B cell (primary cell): ENCODE measurements around the gene GIPC1. TPM values are rescaled to one million over a fixed set of nuclear protein-coding genes. Genes with fewer than 3 reads are reported as not detected.

ENCODE experiments used
- ATAC-seq: fragments of 200-7000 bp; cut with Tn5 transposase; one replicate; pipeline ENCODE4 v1.10.0; 2021; ENCODE audit warnings: low read depth, mild to moderate bottlenecking, moderate number of reproducible peaks, moderate library complexity
- CTCF ChIA-PET: fragments of 350-600 bp; sonication (Branson Sonifier 250); formaldehyde crosslinking; loops from one replicate; lab custom pipeline; 2021; ENCODE audit warnings: antibody characterized with exemption, inconsistent platforms; lab: Charles Lee
- POLR2A ChIA-PET: fragments of 350-600 bp; sonication (Branson Sonifier 250); formaldehyde crosslinking; loops from one replicate; lab custom pipeline; 2021; ENCODE audit warnings: antibody characterized with exemption; lab: Charles Lee
- DNase-seq: peaks from one replicate; pipeline ENCODE4 v3.0.0; 2013
- H2AFZ ChIP-seq: 2 replicates; pipeline ENCODE4 v1.6.1; 2012; ENCODE audit warnings: mild to moderate bottlenecking, low read depth, low read length; ENCODE audit not compliant: insufficient read depth, poor library complexity, severe bottlenecking
- H3K27ac ChIP-seq, 2 donors: 1 replicate in 1 of 2; 2 replicates in 1 of 2; pipeline ENCODE4 v1.5.1; 2012 to 2013; ENCODE audit warnings: low read length in 2 of 2, mild to moderate bottlenecking in 2 of 2, moderate library complexity in 1 of 2
- H3K27me3 ChIP-seq, 4 experiments: fragments of 200-600 bp in 1 of 4; sonication (generic) in 1 of 4; replicated peaks in 1 of 4; 1 replicate in 2 of 4; 2 replicates in 2 of 4; pipeline versions ENCODE4 v1.6.1 to v1.7.0; 2013 to 2016; ENCODE audit warnings: low read length in 3 of 4, mild to moderate bottlenecking in 2 of 4, mixed read lengths in 1 of 4, moderate library complexity in 1 of 4; ENCODE audit not compliant: insufficient read depth in 4 of 4, control insufficient read depth in 3 of 4; ENCODE audit errors: control extremely low read depth in 1 of 4
- H3K36me3 ChIP-seq, 2 experiments: replicated peaks in 1 of 2; 1 replicate in 1 of 2; 2 replicates in 1 of 2; pipeline versions ENCODE4 v1.6.1 to v1.7.1; 2013; ENCODE audit warnings: low read length in 1 of 2; ENCODE audit not compliant: insufficient read depth in 2 of 2, control insufficient read depth in 1 of 2; ENCODE audit errors: control extremely low read depth in 1 of 2, extremely low read depth in 1 of 2
- H3K4me1 ChIP-seq, 2 donors: fragments of 200-600 bp in 1 of 2; sonication (generic) in 1 of 2; 1 replicate in 1 of 2; 2 replicates in 1 of 2; pipeline versions ENCODE4 v1.5.1 to v1.6.1; 2013 to 2017; ENCODE audit warnings: low read length in 2 of 2; ENCODE audit not compliant: control insufficient read depth in 2 of 2, insufficient read depth in 2 of 2
- H3K4me2 ChIP-seq: replicated peaks from 2 replicates; pipeline ENCODE3; 2012; ENCODE audit warnings: mild to moderate bottlenecking, low read depth, low read length; ENCODE audit not compliant: poor library complexity, severe bottlenecking
- H3K4me3 ChIP-seq, 5 experiments: fragments of 200-600 bp in 1 of 5; sonication (generic) in 1 of 5; 1 replicate in 3 of 5; 2 replicates in 2 of 5; pipeline versions ENCODE4 v1.5.1 to v1.7.0; 2011 to 2016; ENCODE audit warnings: low read length in 4 of 5, mild to moderate bottlenecking in 4 of 5, low read depth in 2 of 5, control low read depth in 1 of 5, moderate library complexity in 1 of 5; ENCODE audit not compliant: insufficient read depth in 1 of 5; ENCODE audit errors: control extremely low read depth in 1 of 5, extremely low read depth in 1 of 5
- H3K79me2 ChIP-seq: fragments of 200-600 bp; sonication (generic); one replicate; pipeline ENCODE4 v1.6.0; 2016; ENCODE audit warnings: low read length; ENCODE audit not compliant: control insufficient read depth, insufficient read depth
- H3K9ac ChIP-seq: fragments of 200-600 bp; sonication (generic); 2 replicates; pipeline ENCODE4 v1.6.1; 2017; ENCODE audit warnings: mild to moderate bottlenecking, low read length, moderate library complexity
- H3K9me3 ChIP-seq, 3 donors: one replicate each; pipeline versions ENCODE4 v1.6.1 to v1.7.1; 2013; ENCODE audit warnings: low read length in 2 of 3; ENCODE audit not compliant: control insufficient read depth in 2 of 3, insufficient read depth in 1 of 3; ENCODE audit errors: control extremely low read depth in 1 of 3
- H4K20me1 ChIP-seq: 2 replicates; pipeline ENCODE4 v1.6.0; 2012; ENCODE audit warnings: mild to moderate bottlenecking, low read length; ENCODE audit not compliant: insufficient read depth, control insufficient read depth, poor library complexity, severe bottlenecking
- H3K27ac Mint-ChIP-seq: one replicate; pipeline ENCODE4 v1.8.0; 2021; ENCODE audit warnings: mixed read lengths
- H3K27me3 Mint-ChIP-seq: one replicate; pipeline ENCODE4 v1.8.0; 2021; ENCODE audit warnings: mixed read lengths
- H3K4me1 Mint-ChIP-seq: one replicate; pipeline ENCODE4 v1.8.0; 2021; ENCODE audit warnings: mixed read lengths
- H3K4me3 Mint-ChIP-seq: one replicate; pipeline ENCODE4 v1.8.0; 2021; ENCODE audit warnings: mixed read lengths
- H3K9me3 Mint-ChIP-seq: one replicate; pipeline ENCODE4 v1.8.0; 2022; ENCODE audit warnings: mixed read lengths; ENCODE audit not compliant: insufficient read depth
- EZH2 ChIP-seq: IDR thresholded peaks from 2 replicates; pipeline ENCODE4 v1.6.1; 2012; ENCODE audit warnings: borderline replicate concordance, low read depth, mild to moderate bottlenecking, moderate library complexity, low read length; ENCODE audit not compliant: insufficient read depth, poor library complexity, severe bottlenecking
- WGBS: methylation state at CpG from one replicate; pipeline ENCODE4 v1.1.5; 2013; ENCODE audit warnings: missing lambda C conversion rate; ENCODE audit not compliant: insufficient coverage; 5-methylcytosine and 5-hydroxymethylcytosine counted together
- intact Hi-C: fragments of 100-400 bp; cut with micrococcal nuclease; formaldehyde crosslinking; loops from one replicate; pipeline ENCODE4 v1.10.0; 2022
- polyA plus RNA-seq: library from polyadenylated mRNA; depleted of rRNA; stranded (reverse); fragments of >200 nt; gene quantifications from 2 replicates; pipeline ENCODE4 v1.2.3, GENCODE V29; 2012
- total RNA-seq, 2 donors: library from RNA; stranded (reverse); fragments of 120-200 nt in 1 of 2; gene quantifications; 1 replicate in 1 of 2; 2 replicates in 1 of 2; pipeline versions ENCODE4 v1.2.3 to v1.2.4, GENCODE V29; 2013 to 2022
- TF ChIP-seq, protein P1 (sequence below): fragments of 200-600 bp; IDR thresholded peaks from one replicate; pipeline ENCODE4 v1.8.0; 2022; ENCODE audit warnings: antibody characterized with exemption, mild to moderate bottlenecking

The GIPC1 gene
- total and polyA plus RNA-seq, 2 donors (not counting 1 experiment from before 2014, with no cell fraction given), result 11.3 to 12.0 TPM

DNA sequence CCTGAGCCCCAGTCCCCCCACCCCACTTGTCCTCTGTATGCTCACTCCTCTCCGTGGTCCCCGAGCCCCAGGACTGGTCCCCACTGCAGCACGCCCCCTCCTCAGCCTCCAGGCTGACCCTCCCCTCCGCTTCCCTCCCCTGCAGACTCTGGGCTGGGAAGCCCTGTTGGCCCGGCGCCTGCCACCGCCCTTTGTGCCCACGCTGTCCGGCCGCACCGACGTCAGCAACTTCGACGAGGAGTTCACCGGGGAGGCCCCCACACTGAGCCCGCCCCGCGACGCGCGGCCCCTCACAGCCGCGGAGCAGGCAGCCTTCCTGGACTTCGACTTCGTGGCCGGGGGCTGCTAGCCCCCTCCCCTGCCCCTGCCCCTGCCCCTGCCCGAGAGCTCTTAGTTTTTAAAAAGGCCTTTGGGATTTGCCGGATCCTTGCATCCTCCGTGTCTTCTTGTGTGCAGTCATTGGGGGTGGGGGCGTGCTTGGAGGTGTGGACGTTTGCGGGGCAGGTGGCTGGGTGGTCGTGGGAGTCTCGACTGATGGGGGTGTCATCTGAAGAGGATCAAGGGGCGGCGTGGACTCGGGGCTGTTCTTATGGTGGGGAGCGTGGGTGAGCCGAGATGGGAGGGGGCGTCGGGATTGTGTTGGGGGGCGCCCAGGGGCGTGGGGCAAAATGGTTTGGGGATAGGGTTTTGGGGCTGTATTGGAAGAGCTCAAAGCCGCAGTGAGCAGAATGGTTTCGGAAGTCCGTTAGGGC, 24.3 kb downstream of the GIPC1 start:
- DNase-seq (peak; percentile 25), ATAC-seq (no peak)
- H2AFZ ChIP-seq, result peak overlapping the region; percentile 59
- no peak overlapping the region for H3K27ac ChIP-seq
- Mint-ChIP-seq H3K27me3 (peaks cover 26% of the 10 kb centered on the region), H3K4me1 (peaks cover 27% of the 10 kb centered on the region), H3K27ac (no peak overlapping the region), H3K9me3 (no peaks in the 10 kb centered on the region), H3K4me3 (peak overlapping the region; percentile 61)
- peaks cover 21 to 27% of the 10 kb centered on the region in 2 donors for H3K4me1 ChIP-seq
- H4K20me1 ChIP-seq, result peaks cover 8% of the 10 kb centered on the region
- no peak overlapping the region for H3K9ac ChIP-seq
- intact Hi-C loops, result loop anchor here (1.0 to 2.0 kb wide), 3 partner anchors 39 to 335 kb away; partner anchors contain the start of genes ASF1B and DDX39A
- ChIA-PET CTCF (interaction anchor here (0.6 to 2.6 kb wide), 10 partner anchors 17 to 335 kb away, joined by 3 to 21 read pairs (median 4); partner anchors contain the start of genes GIPC1 and PKN1), POLR2A (interaction anchor here (0.6 to 0.8 kb wide), 2 partner anchors 31 to 40 kb away, joined by 3 to 9 read pairs; no protein-coding TSS in a partner anchor)
- peaks cover 0 to 6% (median 0%) of the 10 kb centered on the region in 3 donors for H3K9me3 ChIP-seq
- H3K79me2 ChIP-seq, result no peaks in the 10 kb centered on the region
- H3K4me3 ChIP-seq, result no peak overlapping the region
- H3K4me2 ChIP-seq, result peak overlapping the region; percentile 89
- TF ChIP-seq EZH2, result no peak
- TF ChIP-seq, protein P1, sequence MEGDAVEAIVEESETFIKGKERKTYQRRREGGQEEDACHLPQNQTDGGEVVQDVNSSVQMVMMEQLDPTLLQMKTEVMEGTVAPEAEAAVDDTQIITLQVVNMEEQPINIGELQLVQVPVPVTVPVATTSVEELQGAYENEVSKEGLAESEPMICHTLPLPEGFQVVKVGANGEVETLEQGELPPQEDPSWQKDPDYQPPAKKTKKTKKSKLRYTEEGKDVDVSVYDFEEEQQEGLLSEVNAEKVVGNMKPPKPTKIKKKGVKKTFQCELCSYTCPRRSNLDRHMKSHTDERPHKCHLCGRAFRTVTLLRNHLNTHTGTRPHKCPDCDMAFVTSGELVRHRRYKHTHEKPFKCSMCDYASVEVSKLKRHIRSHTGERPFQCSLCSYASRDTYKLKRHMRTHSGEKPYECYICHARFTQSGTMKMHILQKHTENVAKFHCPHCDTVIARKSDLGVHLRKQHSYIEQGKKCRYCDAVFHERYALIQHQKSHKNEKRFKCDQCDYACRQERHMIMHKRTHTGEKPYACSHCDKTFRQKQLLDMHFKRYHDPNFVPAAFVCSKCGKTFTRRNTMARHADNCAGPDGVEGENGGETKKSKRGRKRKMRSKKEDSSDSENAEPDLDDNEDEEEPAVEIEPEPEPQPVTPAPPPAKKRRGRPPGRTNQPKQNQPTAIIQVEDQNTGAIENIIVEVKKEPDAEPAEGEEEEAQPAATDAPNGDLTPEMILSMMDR, result no peak
- peaks cover 0 to 28% (median 14%) of the 10 kb centered on the region in 4 experiments for H3K27me3 ChIP-seq
- 83% methylated on average over 46 of the region's 46 CpGs for WGBS
- peaks cover 0 to 33% of the 10 kb centered on the region in 2 experiments for H3K36me3 ChIP-seq
